ENCODE data around the gene JAGN1. TPM values are rescaled to one million over a fixed set of nuclear protein-coding genes. Genes with fewer than 3 reads are reported as not detected.

Gene JAGN1
- total and polyA plus RNA-seq, 9 of the 15 experiments (the other 6 are each of a cell fraction or from before 2014, with no cell fraction given): 31.6 to 77.8 (median 40.3) TPM

- TF ChIP-seq E2F8 (IDR thresholded peaks at IDR 0.05; ENCODE audit: low read depth, partially characterized antibody): peak; percentile 72
- TF ChIP-seq GATAD2A (IDR thresholded peaks at IDR 0.05): peak; percentile 24; the same call in 1 of the 2 replicates
- no peak for TF ChIP-seq ZNF384 (IDR thresholded peaks at IDR 0.05; ENCODE audit: low read depth, low read length)
- TF ChIP-seq HMGXB4 (CRISPR knock-in tag; IDR thresholded peaks at IDR 0.05): no peak
- TF ChIP-seq FOXM1 (IDR thresholded peaks at IDR 0.05; ENCODE audit: low read depth): no peak
- no peak for TF ChIP-seq FOXM1 (CRISPR knock-in tag; IDR thresholded peaks at IDR 0.05; ENCODE audit: low read depth)
- peak; percentile 82 for TF ChIP-seq VEZF1 (CRISPR knock-in tag; IDR thresholded peaks at IDR 0.05)
- TF ChIP-seq NFIC (IDR thresholded peaks at IDR 0.05): no peak
These were observed 43.3 kb downstream of the JAGN1 start, which contains the start of gene CRELD1 (continued) for GRCh38 chr3:9933561-9934234.

Data from K562 (cell line).